NCI-H1930 (cell line): ENCODE measurements around the gene LRFN2.

Experiments
- DNase-seq, 2 experiments: peaks; one replicate each; lab custom pipeline; 2025; lab: John Stamatoyannopoulos, UW

LRFN2 gene

DNA sequence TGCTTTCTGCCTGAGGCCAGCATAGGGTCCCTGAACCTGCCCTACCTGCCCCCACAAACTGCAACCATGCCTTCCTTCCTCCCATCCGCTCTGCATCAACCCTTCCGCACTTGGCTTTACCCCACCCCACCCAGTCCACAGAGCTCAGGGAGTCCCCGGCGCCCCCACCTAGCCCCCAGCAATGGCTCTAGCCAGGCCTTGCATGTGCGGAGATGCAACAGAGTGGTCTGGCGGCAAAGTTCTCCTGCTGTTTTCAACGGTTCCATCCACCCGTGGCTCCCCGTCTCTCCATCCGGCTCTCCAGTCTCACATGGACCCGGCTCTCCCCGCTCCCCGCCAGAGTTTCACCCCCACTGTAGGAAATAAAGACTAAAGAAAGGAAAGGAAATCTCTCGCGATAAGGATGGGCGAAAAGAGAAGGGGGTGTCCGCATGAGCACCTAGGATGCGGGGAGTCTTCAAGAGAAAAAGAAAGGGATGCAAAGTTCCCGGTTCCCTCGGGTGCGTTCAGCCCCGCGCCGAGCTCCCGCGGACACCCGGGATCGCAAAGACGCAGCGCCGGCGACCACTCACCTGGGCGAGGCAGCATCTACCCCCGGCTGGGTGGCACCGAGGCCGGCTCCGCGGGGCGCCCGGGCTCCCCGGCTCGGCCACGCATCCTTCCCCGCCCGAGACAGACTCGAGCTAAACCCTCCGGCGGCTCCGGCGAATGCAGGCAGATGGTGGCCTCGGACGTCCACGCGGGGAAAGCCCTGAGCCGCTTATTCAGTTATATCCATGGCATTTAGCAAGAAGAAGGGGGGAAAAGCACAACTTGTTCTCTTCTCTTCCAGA lies 579 bp downstream of the LRFN2 start:
- no peak for DNase-seq

DNA sequence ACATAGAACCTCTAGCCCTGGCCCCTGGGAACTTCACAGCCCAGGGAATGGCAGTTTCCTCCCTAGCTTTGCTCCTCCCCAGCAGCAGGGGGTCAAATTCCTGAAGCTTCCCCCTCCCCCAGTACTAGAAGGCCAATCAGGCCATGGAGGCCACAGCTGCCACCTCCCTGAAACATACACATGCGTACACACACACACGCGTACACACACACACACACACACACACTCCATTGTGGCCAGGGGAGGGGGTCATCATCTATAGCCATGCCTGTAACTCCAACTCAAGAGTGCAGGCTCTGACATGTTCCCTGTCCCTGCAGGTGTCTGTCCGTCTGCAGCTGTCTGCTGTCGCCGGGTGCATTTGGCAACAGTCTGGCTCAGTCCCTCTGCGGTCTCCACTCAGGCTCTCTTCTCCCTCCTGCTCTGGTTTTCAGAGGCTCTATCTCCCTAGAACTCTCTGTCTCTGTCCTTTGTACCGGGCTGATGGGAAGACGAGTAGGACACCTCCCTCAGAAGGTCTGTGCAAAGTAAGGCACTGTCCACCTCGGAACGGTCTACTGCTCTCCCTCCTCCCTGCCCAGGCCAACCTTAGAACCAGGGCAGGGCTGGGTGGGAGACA lies 1.4 kb downstream of the LRFN2 start:
- DNase-seq: no peak

GRCh38 chr6:40585223-40585622 lies 1.9 kb downstream of the LRFN2 start:
- DNase-seq: no peak

GRCh38 chr6:40584741-40585140 lies 2.4 kb downstream of the LRFN2 start:
- no peak for DNase-seq

- DNase-seq: no peak
Observed at GRCh38 chr6:40583709-40584108, 3.5 kb downstream of the LRFN2 start.

DNA sequence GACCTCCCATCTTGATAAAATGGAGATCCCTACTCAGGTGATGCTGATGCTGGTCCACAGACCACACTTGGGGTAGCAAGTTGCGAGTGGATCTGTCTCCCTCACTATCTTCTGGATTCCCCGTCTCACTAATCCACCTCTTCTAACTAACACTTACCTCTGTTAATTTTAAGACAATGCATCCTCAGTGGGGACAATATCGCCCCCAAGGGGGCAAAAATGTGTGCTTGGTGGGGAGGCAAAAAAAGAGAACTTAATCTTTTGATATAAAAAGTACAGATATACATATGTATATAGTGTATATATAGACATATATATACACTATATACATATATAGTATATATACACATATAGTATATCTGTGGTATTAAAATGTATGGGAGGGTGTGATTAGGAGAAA lies 4.3 kb downstream of the LRFN2 start:
- no peak for DNase-seq

DNA sequence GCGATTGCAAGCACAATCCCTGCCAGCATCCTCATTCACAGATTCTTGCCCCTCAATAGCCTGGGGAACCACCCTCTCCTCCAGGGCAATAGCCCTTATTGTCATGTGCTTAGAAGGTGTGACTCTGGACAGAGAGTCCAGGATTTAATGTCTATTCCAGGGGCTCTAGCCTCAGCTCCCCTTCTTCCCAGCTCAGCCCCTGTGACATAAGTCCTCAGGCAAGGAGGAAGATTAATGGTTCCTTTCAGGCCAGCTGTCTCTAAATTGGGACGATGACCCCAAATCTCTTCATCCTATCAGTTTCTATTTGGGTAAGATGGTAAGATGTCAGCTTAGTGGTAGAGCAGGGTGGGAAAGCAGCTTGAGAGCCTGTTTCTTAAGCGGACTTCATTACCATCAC lies 8.1 kb downstream of the LRFN2 start:
- no peak for DNase-seq

DNA sequence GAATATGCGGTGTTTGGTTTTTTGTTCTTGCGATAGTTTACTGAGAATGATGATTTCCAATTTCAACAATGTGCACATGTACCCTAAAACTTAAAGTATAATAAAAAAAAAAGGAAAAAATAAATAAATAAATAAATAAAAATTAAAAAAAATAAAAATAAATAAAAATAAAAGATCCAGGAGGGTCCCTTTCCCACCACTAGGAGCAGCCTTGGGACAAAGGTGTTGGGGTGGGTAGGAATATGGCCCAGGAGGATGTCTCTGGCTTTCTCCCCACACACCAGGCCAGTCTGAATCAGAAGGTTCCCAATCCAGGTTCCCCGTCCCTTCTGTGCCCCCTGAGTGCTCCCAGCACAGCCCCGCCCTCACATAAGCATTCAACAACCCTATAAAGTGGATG lies 9.5 kb downstream of the LRFN2 start:
- no peak for DNase-seq

GRCh38 chr6:40573221-40573620 lies 13.9 kb downstream of the LRFN2 start:
- DNase-seq: no peak

- no peak for DNase-seq
Observed at GRCh38 chr6:40569162-40569910, 17.8 kb downstream of the LRFN2 start.

GRCh38 chr6:40568062-40568708 lies 19.0 kb downstream of the LRFN2 start:
- DNase-seq: no peak

DNA sequence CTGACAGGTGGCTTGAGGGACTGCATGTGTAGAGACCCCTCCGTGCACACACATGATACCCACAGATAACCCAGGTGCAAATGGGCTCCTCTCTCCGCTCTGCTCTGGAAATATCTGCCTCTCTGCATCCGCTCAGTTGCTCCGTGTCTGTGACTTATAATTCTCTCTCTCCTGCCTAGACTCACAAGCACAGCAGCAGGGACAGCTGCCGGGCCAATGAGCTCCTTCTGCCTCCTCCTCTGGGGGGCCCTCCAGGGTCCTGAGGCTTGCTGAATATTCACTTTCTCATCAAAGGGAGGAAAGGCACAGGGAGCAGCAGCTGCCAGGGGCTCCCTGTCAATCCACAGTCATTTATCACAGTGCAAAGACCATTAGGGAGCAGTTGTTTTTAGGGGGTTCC lies 24.1 kb downstream of the LRFN2 start:
- no peak for DNase-seq

- DNase-seq: no peak
Observed at GRCh38 chr6:40559056-40559455, 28.1 kb downstream of the LRFN2 start.

DNA sequence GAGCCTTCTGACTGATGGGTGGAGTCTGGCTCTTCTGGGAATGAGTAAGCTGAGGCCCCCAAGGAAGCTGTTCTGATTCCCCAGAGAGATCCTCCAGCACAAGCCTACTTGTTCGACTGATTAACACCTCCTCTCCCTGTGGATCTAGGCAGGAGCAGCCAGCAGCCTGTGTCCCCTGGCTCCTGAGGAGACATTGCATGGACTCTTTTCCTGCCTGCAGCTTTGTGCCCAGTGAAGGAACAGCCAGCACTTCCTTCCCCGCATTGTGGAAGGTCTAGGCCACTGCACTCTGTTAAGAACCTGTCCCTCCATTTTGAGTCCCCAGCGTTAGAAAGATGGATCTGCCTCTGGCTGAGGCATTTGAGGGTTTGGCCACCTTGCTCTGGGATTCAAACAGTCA lies 29.1 kb downstream of the LRFN2 start:
- DNase-seq: no peak

- DNase-seq: no peak
Observed at GRCh38 chr6:40556881-40557280, 30.3 kb downstream of the LRFN2 start.

DNA sequence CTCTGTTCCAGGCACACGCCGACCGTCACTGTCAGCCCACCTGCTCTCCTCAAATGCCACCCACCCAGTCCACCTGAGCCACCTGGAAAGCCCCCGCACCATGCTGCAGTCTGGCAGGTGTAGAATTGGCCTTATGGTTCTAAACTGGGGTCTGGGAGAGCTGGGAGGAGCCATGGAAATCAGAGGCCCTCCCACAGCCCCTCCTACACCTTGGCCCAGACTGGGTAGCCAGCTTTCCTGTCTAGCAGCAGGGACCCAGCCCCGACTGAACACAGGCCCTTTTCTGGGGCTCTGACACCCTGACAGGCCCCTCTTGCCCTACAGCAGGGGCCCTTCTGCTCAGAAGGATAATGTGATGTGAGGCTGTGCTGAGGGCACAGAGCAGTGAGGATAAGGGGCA lies 31.1 kb downstream of the LRFN2 start:
- no peak for DNase-seq

- no peak for DNase-seq
Observed at GRCh38 chr6:40555092-40555491, 32.1 kb downstream of the LRFN2 start.

DNA sequence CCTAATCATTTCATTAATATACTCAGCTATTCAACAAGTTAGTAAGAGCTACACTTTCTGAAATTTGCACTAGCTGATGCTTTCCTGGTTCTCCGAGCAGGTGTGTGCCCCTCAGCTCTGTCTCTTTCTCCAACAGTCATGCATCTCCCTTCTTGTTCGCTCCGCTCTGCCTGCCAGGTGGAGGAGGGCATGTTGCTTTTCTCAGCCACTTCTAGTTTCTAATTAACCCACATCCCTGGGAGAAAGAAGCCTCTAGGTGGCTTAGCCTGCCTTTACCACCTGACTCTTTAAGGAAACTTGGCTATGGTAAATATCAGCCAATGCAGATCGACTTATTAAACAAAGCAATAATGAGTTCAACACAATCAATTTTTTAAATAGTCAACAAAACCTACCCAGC lies 34.2 kb downstream of the LRFN2 start:
- DNase-seq: no peak

DNA sequence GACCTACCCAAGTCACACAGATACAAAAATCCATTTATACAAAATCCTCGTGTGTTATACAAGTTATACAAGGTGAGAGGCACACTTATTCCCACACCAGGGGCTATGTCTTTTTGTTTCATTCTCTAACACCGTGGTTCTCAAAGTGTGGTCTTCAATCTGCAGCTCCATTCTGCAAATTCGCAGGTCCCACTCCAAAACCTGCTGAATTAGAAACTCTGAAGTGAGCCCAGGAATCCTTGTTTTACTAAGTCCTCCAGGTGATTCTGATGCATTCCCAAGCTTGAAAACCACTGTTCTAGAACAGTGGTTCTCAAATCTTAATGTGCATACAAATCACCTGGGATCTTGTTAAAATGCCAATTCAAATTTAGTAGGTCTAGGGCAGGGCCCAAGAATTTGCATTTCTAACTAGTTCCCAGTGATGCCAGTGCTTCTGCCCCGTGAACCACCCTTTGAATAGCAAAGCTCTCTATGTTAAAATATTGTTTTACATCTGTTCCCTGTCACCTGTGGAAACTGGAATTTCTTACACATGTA lies 35.1 kb downstream of the LRFN2 start:
- DNase-seq: no peak

- DNase-seq: peak in 1 of 2 experiments; percentile 20
Observed at GRCh38 chr6:40550202-40551101, 36.7 kb downstream of the LRFN2 start.

DNA sequence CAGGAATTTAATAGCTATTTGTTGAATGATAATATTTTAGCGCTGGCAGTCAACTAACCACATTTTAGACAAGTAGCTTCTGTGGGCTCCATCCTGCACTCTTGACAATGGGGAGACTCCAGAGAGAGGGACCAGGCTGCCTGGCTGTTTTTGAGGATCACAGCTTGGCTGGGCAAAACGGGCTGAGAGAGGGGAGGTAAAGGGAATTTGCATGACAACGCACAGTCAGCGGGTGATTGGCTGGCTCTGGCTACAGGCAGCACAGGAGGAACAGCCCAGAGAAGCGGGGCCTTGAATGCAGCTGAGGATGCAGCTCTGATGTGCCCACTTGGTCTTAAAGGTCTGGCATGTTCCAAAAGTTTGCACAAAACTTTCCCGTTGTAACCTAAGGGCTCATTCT lies 41.2 kb downstream of the LRFN2 start:
- no peak for DNase-seq
